Measurements from ENCODE around the gene TADA2B. TPM values are rescaled to one million over a fixed set of nuclear protein-coding genes. Genes with fewer than 3 reads are reported as not detected.

The TADA2B gene
- total and polyA plus RNA-seq, 2 experiments from 2014 or later = 3.6 to 11.4 TPM

DNA sequence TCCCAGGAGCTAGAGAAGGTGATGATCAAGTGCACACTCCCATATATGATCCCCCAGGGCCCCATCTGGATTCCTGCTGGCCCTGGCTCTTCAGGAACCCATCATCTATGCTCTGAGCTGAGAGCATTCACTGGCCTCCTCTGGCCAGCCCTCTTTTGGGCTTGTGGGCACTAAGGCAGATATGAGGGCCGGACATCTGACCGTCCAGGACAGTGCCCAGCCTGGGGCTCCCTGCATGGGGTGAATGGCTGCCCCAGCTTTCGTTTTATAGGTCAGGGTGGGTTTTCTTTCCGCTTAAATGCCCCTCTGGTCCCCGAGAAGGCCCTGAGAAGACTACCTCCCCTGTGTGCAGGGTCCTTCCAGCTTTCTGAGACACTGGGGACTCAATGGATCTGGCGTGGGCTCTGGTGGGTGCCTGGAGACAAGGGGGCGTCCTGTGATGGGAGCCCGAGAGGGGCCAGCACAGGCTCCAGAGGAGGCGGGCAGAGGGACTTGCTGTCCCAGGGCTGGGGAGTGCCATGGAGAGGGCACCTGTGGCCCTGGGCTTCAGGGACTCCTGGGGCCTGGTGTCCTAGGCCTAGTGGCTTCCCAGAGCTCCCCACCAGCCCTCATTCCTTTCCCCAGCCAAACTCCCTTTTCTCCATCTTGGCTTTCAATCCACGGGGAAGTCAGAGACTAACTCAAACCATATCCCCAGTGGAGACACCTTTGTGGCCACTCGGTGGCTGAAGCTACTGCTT, 64.2 kb downstream of the TADA2B start:
- H3K9me2 ChIP-seq (ENCODE audit: insufficient read depth) = no peaks in the 10 kb centered on the region
- H3K9me3 Mint-ChIP-seq = no peaks in the 10 kb centered on the region; the same call in 2 of the 3 replicates
- no peak overlapping the region for H3K27ac Mint-ChIP-seq
- peaks cover 28% of the 10 kb centered on the region for H3K27me3 Mint-ChIP-seq (ENCODE audit: insufficient read depth, low read depth, poor library complexity)
- peaks cover 17% of the 10 kb centered on the region for H3K27me3 ChIP-seq (ENCODE audit: insufficient read depth)
- H3K27ac ChIP-seq (ENCODE audit: low read depth) = no peak overlapping the region
- no peaks in the 10 kb centered on the region for H3K36me3 Mint-ChIP-seq (ENCODE audit: low read depth)
- 0 out of 2 replicates have a peak, but pooled peaks cover under 1% of the 10 kb centered on the region for H3F3A ChIP-seq (replicated peaks; ENCODE audit: low read depth)
- H3K4me3 Mint-ChIP-seq = no peak overlapping the region
- no peaks in the 10 kb centered on the region for H3K36me3 ChIP-seq (ENCODE audit: insufficient read depth)
- TF ChIP-seq NANOG (IDR thresholded peaks at IDR 0.05; ENCODE audit: borderline replicate concordance) (no peak), JUNB (IDR thresholded peaks at IDR 0.05; ENCODE audit: unreplicated experiment) (no peak), EZH2 (IDR thresholded peaks at IDR 0.05; ENCODE audit: low read depth, unreplicated experiment) (no peak), CREB1 (CRISPR knock-in tag; IDR thresholded peaks at IDR 0.05; ENCODE audit: low read depth) (no peak), ZNF331 (CRISPR knock-in tag; IDR thresholded peaks at IDR 0.05; ENCODE audit: low read depth) (no peak), STAT1 (IDR thresholded peaks at IDR 0.05; ENCODE audit: unreplicated experiment) (no peak), POLR2AphosphoS5 (IDR thresholded peaks at IDR 0.05; ENCODE audit: low read depth) (no peak)
- TF ChIP-seq, protein P1, sequence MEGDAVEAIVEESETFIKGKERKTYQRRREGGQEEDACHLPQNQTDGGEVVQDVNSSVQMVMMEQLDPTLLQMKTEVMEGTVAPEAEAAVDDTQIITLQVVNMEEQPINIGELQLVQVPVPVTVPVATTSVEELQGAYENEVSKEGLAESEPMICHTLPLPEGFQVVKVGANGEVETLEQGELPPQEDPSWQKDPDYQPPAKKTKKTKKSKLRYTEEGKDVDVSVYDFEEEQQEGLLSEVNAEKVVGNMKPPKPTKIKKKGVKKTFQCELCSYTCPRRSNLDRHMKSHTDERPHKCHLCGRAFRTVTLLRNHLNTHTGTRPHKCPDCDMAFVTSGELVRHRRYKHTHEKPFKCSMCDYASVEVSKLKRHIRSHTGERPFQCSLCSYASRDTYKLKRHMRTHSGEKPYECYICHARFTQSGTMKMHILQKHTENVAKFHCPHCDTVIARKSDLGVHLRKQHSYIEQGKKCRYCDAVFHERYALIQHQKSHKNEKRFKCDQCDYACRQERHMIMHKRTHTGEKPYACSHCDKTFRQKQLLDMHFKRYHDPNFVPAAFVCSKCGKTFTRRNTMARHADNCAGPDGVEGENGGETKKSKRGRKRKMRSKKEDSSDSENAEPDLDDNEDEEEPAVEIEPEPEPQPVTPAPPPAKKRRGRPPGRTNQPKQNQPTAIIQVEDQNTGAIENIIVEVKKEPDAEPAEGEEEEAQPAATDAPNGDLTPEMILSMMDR (conservative IDR thresholded peaks at IDR 0.05; ENCODE audit: low read depth in 2 of 2) = no peak
- TF ChIP-seq, protein P2, sequence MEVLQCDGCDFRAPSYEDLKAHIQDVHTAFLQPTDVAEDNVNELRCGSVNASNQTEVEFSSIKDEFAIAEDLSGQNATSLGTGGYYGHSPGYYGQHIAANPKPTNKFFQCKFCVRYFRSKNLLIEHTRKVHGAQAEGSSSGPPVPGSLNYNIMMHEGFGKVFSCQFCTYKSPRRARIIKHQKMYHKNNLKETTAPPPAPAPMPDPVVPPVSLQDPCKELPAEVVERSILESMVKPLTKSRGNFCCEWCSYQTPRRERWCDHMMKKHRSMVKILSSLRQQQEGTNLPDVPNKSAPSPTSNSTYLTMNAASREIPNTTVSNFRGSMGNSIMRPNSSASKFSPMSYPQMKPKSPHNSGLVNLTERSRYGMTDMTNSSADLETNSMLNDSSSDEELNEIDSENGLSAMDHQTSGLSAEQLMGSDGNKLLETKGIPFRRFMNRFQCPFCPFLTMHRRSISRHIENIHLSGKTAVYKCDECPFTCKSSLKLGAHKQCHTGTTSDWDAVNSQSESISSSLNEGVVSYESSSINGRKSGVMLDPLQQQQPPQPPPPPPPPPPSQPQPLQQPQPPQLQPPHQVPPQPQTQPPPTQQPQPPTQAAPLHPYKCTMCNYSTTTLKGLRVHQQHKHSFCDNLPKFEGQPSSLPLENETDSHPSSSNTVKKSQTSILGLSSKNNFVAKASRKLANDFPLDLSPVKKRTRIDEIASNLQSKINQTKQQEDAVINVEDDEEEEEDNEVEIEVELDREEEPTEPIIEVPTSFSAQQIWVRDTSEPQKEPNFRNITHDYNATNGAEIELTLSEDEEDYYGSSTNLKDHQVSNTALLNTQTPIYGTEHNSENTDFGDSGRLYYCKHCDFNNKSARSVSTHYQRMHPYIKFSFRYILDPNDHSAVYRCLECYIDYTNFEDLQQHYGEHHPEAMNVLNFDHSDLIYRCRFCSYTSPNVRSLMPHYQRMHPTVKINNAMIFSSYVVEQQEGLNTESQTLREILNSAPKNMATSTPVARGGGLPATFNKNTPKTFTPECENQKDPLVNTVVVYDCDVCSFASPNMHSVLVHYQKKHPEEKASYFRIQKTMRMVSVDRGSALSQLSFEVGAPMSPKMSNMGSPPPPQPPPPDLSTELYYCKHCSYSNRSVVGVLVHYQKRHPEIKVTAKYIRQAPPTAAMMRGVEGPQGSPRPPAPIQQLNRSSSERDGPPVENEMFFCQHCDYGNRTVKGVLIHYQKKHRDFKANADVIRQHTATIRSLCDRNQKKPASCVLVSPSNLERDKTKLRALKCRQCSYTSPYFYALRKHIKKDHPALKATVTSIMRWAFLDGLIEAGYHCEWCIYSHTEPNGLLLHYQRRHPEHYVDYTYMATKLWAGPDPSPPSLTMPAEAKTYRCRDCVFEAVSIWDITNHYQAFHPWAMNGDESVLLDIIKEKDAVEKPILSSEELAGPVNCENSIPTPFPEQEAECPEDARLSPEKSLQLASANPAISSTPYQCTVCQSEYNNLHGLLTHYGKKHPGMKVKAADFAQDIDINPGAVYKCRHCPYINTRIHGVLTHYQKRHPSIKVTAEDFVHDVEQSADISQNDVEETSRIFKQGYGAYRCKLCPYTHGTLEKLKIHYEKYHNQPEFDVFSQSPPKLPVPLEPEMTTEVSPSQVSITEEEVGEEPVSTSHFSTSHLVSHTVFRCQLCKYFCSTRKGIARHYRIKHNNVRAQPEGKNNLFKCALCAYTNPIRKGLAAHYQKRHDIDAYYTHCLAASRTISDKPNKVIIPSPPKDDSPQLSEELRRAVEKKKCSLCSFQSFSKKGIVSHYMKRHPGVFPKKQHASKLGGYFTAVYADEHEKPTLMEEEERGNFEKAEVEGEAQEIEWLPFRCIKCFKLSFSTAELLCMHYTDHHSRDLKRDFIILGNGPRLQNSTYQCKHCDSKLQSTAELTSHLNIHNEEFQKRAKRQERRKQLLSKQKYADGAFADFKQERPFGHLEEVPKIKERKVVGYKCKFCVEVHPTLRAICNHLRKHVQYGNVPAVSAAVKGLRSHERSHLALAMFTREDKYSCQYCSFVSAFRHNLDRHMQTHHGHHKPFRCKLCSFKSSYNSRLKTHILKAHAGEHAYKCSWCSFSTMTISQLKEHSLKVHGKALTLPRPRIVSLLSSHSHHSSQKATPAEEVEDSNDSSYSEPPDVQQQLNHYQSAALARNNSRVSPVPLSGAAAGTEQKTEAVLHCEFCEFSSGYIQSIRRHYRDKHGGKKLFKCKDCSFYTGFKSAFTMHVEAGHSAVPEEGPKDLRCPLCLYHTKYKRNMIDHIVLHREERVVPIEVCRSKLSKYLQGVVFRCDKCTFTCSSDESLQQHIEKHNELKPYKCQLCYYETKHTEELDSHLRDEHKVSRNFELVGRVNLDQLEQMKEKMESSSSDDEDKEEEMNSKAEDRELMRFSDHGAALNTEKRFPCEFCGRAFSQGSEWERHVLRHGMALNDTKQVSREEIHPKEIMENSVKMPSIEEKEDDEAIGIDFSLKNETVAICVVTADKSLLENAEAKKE (CRISPR knock-in tag; IDR thresholded peaks at IDR 0.05) = no peak
- TF ChIP-seq, protein P3, sequence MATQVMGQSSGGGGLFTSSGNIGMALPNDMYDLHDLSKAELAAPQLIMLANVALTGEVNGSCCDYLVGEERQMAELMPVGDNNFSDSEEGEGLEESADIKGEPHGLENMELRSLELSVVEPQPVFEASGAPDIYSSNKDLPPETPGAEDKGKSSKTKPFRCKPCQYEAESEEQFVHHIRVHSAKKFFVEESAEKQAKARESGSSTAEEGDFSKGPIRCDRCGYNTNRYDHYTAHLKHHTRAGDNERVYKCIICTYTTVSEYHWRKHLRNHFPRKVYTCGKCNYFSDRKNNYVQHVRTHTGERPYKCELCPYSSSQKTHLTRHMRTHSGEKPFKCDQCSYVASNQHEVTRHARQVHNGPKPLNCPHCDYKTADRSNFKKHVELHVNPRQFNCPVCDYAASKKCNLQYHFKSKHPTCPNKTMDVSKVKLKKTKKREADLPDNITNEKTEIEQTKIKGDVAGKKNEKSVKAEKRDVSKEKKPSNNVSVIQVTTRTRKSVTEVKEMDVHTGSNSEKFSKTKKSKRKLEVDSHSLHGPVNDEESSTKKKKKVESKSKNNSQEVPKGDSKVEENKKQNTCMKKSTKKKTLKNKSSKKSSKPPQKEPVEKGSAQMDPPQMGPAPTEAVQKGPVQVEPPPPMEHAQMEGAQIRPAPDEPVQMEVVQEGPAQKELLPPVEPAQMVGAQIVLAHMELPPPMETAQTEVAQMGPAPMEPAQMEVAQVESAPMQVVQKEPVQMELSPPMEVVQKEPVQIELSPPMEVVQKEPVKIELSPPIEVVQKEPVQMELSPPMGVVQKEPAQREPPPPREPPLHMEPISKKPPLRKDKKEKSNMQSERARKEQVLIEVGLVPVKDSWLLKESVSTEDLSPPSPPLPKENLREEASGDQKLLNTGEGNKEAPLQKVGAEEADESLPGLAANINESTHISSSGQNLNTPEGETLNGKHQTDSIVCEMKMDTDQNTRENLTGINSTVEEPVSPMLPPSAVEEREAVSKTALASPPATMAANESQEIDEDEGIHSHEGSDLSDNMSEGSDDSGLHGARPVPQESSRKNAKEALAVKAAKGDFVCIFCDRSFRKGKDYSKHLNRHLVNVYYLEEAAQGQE (IDR thresholded peaks at IDR 0.05; ENCODE audit: unreplicated experiment) = no peak
- H3K4me3 ChIP-seq = no peak overlapping the region
- peaks cover 7% of the 10 kb centered on the region; the same call in 1 of the 2 replicates for H3K4me1 ChIP-seq (ENCODE audit: insufficient read depth)
- H3K79me2 ChIP-seq (replicated peaks; ENCODE audit: insufficient read depth) = no peaks in the 10 kb centered on the region
- ATAC-seq (no peak), DNase-seq (ENCODE audit: low spot score) (no peak)
- H3K4me2 ChIP-seq = no peak overlapping the region
- no peaks in the 10 kb centered on the region for H4K20me1 ChIP-seq (replicated peaks; ENCODE audit: insufficient read depth)
- H2AFZ ChIP-seq = no peak overlapping the region
- H3K4me1 Mint-ChIP-seq = peaks cover 9% of the 10 kb centered on the region; the same call in 2 of the 3 replicates

Data from GM23338 (cell line).